NOMO-1 treated with dmso at 0.1 percent for 144 hours (cell line): ENCODE measurements around the gene ATXN7L2.

Experiments
- DNase-seq: peaks from one replicate; lab custom pipeline; 2025; ENCODE audit not compliant: unreplicated experiment; lab: John Stamatoyannopoulos, UW

ATXN7L2 gene

GRCh38 chr1:109541102-109541501 is 57.4 kb downstream of the ATXN7L2 start:
- DNase-seq = no peak
